ENCODE results near the gene SUPT3H.

SUPT3H gene

DNA sequence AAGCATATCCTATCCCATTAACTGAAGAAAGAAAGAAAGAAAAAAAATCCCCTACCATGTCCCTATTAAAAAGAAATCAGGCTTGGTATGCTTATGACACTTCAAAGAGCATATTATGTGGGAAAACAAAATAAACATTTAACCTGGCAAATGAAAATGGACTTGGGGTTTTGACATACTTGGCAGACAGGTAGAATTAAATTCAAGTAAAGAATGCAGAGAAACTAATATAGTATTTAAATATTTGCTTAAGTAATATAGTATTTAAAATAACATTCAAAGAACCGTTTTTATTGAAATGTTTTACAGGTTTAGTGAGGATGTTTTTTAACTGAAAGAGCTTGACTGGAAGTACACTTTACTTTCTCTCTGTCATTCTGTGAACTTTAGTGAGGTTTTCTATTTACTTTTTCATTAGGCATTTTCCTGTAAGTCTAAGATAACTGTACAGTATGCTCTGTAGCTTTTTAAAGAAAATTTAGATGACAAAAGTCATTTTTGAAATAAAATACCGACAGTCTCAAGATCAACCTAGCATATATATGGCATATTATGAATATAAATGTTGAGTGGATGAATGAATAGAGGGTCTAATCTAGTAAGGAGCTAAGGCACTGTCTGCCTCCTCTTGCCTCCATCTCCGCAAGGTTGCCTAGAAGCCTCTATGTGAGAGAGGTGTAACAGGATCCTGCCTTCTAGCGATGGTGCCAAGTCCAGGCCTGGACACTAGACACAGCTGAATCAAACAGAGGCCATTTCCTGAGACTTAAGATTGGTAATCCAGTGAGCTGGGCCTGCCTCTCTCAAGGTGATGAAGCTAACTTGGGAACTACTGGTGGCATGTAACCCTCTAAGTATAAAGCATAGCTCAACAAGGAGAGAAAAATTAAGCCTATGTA lies 394.0 kb downstream of the SUPT3H start:
- no peak for DNase-seq

DNA sequence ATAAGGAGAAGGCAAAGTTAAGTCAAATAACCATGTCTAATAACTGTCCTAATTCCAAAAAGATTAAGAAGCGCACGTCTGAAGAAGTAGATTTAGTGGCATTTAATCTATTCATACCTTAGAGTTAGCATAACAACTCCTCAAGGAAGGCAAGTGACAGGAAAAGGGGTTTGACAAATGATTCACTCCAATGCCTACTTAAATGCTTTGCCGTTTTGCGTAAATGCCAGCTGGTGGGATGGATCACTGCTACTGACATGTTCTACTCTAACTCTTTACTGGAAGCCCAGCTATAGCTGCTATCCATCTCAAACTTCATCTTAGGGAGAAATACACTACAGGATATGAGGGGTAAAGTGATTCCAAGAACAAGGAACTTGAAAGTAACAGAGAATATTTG lies 396.9 kb downstream of the SUPT3H start:
- DNase-seq = no peak

DNA sequence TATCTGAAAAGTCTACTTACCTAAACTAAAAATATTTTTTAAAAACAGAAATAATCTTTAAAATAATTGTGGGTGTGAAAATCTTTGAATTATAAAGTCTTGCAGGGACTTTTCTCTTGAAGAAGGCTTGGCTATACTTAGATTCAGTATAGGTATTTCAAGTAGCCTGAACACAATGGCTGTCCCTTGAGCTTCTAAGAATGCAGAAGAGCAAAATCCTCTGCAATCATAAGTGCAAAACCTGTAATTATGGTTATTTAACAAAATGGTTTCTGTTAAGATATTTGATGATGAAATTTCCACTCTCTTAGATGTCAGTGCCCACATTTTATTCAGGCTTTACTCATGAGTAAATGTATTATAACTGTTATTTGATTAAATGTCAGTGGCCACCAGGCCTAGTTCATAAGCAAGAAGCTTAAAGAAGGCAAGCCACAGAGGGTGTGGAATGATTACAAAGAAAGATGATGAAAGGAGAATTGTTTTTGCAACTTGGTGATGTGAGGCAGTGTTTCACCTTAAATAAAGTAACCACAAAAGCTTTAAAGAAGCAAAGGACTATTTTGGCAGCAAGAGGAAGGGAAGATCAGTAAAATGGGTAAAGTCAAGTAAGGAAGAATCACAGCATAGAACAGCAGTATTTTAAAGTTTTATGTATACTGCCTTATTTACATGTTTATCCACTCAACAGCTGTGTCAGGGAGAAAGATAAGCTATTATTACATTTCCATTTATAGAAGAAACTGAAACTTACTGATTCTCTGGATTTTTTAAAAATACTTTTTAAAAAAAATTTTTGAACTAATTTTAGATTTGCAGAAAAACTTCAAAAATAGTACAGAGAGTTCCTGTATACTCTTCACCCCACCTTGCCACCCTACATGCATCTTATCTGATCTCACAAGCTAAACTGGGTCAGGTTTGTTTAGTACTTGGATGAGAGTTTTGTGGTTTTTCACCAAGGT lies 400.8 kb downstream of the SUPT3H start:
- DNase-seq = no peak

DNA sequence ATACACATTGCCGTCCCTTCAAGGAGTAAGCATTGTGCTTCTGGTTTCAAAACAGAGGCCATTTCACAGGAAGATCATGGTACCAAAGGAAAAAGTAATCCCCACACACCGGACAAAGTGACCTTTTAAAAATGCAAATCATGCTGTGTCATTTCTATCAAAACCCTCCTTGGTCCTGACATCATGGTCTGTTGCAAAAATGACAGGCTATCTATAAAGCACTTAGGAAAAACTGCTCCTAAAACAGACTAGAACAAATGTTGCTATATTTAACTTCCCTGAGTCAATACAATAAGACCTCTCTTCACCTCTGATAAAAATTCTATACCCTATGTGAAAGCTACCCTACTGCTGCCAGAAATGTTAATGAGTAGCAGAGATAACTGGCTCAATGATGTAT lies 403.2 kb downstream of the SUPT3H start:
- no peak for DNase-seq

GRCh38 chr6:44972709-44973108 lies 405.0 kb downstream of the SUPT3H start:
- no peak for DNase-seq

DNA sequence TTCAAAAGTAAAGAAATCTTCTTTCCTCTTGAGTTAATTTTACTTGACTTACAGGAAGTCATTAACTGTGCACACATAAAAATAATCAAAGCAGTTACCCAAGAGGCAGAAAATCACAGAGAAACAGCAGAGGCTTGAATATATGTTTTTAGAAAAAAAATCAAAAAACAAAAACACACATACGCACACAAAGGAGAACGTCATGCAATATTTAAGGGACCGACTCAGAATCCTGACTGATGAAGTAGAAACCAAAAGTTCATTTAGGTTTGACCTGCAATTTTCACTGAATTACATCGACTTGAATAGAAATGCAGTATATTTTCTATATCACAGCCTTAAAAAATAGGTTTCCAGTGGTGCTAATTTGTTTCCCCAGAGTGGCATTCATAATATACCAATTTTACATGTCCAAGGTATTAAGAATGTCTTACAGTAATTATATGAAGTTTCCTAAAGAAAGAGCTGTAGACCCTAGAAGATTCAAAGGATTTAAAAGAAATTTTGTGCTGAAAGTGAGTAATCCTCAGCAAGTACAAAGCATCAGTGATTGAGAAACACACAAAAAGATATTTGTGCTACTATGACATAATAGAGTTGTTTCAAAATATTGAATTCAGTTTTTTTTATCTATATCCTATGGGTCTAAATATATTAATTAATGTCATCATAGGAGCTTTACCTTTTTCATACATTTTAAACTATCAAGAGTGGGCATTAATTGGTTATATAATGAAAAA lies 408.1 kb downstream of the SUPT3H start:
- DNase-seq = no peak

DNA sequence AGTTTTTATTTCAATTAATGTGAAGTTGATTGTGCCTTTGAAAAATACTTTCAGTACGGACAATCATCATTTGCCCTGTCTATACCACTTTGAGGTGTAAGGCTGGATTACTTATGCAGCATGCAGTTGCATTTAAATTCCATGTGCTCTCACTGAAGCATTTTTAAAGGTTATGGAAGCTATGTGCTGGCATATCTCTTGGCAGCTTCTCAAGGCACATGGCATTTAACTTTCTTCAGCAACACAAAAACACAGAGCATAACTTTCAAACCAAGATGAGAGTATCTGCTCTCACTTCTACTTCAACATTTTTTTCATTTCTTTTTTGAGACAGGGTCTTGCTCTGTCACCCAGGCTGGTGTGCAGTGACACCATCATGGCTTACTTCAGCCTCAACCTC lies 410.3 kb downstream of the SUPT3H start:
- no peak for DNase-seq

DNA sequence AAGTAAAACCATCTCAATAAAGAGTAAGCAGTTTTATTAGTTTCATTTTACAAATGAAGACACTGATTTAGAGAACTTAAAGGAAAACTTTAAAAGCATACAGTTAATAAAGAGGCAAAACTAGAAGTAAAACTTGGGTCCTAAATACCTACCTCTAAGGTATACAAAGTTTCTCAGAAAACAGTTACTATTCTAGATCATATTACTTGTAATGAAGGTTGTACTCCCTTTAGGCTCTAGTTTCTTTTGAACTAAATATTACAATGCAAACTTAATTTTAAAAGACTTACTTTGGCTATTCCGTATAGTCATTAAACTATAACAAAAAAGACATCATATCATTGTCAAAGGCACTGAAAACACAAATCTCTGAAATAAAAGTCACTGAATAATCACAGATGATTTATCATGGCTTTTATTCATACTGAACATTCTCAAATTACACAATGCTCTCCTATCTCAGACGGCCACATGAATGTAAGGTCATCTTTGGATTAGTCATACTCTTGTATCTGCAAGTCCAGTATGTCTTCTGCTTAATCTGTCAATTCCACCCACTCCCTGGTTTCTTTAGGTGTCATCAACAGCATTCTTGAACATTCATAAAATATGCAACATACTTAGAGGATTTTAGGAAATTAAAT lies 411.2 kb downstream of the SUPT3H start:
- no peak for DNase-seq

GRCh38 chr6:44965708-44966107 lies 412.0 kb downstream of the SUPT3H start:
- DNase-seq = no peak

- DNase-seq = no peak
Observed at GRCh38 chr6:44960898-44961297, 416.8 kb downstream of the SUPT3H start.

DNA sequence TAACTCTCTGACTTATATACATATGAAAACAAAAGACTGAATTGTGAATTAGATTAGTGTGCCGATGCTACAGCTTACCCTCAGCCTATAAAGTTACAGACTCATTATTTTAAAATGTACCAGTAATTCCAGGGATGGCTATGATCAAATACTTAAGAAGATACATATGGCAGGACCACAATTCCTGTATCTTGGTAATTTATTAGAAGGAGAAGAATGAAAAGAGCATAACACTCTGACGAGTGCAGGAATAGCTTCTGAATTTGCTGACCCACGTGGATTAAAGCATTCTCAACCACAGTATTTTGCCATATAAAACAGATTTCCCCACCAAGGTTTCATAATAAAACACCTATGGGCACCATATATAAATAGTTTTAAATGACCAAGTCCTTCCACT lies 418.1 kb downstream of the SUPT3H start:
- no peak for DNase-seq

- DNase-seq = no peak
Observed at GRCh38 chr6:44957156-44957555, 420.6 kb downstream of the SUPT3H start.

DNA sequence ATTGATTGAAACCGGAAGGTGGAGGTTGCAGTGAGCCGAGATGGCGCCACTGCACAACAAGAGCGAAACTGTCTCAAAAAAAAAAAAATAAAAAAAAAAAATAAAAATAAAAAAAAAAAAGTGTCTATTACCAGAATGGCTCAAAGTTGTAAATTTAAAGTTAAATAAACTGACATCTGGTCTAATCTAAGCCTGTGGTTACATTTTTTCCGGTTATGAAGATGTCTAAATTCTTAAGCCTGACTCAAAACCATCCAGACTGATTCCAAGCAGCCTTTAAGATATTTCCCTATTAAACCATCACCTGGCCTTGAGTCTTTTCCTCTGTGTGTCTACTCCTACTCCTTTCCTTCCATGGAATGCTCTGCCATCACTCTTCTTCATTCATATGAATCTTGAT lies 421.3 kb downstream of the SUPT3H start:
- DNase-seq = no peak

DNA sequence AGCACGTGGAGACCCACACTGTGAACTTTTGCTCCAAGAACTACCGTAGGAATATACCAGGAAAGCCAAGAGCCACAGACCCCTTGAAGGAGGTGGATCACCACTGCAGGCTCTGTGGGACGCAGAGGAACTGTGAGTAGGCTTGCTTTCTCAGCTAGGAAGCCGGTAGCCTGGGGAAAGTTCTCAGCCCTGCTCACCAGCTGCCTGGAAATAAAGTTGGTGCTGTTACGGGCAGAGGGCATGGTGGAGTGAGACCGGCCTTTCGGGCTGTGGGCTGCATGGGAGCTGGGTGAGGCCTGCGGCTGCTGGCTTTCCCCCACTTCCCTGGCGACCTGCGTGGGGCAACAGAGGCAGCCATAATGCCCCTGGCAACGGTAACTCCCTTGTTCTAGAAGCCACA lies 422.6 kb downstream of the SUPT3H start:
- no peak for DNase-seq

GRCh38 chr6:44954281-44954680 lies 423.5 kb downstream of the SUPT3H start:
- DNase-seq = no peak

- no peak for DNase-seq
Observed at GRCh38 chr6:44951253-44951747, 426.4 kb downstream of the SUPT3H start.

DNA sequence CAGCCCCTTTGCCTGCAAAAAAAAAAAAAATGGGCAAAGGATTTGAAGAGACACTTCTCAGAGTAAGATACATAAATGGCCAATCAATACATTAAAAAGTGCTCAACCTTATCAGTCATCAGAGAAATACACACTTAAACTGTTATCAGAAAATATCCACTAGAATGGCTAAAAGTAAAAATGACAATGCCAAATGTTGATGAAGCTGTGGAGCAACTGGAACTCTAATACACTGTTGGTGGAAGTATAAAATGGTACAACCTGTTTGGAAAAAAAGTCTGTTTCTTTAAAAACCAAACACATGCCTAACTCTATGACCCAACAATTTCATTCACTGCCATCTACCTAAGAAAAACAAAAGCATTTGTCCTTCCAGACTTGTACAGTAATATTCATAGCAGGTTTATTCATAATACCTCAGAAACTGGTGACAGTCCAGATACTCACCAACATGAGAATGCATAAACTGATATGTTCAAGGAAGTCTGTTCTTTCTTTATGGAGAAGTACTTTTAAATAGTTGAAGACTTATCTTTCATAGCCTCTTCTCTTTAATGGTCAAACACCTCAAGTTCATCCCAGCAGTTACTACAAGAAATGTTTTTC lies 428.0 kb downstream of the SUPT3H start:
- no peak for DNase-seq

GRCh38 chr6:44943541-44943940 lies 434.2 kb downstream of the SUPT3H start:
- DNase-seq = no peak

- DNase-seq = no peak
Observed at GRCh38 chr6:44942798-44943197, 434.9 kb downstream of the SUPT3H start.

GRCh38 chr6:44942201-44942600 lies 435.5 kb downstream of the SUPT3H start:
- no peak for DNase-seq

GRCh38 chr6:44940367-44940766 lies 437.4 kb downstream of the SUPT3H start:
- DNase-seq = no peak

All from stimulated activated CD4-positive, alpha-beta T cell treated with anti-CD3 and anti-CD28 coated beads, Interleukin-15, amount 100 ng/mL, for 24 hours (primary cell).